HG02678 (cell line): ENCODE results near the gene FHOD3.
A peak's percentile ranks its signal among the peaks of the same experiment; 100 is the strongest.

Experiments used
- ATAC-seq: cut with Tn5 transposase; IDR thresholded peaks from one replicate; pipeline ENCODE4 v1.9.1; 2021; ENCODE audit warnings: mild to moderate bottlenecking, moderate library complexity; ENCODE audit not compliant: unreplicated experiment

FHOD3 gene

DNA sequence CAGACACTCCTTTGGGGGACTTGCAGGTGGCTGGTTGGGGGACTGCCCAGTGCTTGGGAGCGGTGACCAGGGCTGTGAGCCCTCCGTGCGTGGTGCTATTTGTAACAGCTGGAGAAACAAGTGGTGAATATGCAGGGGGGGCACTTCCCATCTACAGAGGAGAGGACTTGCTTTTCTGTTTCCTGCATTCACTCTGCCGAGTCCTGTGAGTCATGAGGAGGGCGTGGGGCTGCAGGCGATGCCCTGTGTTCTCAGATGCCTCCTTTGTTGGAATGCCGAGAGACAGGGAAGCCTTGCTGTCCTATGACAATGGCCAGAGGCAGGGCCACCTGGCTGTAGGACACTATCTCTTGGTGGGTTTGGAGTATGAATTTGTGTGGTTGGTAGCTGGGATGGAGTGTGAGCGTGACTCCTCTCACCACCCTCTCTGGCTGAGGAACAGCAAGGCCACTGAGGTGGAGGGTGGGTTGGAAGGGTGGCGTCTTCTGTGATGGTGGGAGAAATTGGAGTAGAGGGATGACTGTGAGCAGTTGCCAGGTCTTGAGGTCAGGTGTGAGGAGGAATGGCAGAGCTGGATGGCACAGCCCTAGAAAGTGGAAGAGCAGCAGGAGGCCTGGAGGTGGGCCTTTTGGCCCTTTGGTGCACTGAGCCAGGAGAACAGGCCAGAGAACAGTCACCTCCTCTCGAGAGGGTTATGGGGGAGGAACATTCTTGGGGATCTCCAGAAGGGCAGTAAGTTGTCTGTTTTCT, 24.3 kb downstream of the FHOD3 start:
- no peak for ATAC-seq

DNA sequence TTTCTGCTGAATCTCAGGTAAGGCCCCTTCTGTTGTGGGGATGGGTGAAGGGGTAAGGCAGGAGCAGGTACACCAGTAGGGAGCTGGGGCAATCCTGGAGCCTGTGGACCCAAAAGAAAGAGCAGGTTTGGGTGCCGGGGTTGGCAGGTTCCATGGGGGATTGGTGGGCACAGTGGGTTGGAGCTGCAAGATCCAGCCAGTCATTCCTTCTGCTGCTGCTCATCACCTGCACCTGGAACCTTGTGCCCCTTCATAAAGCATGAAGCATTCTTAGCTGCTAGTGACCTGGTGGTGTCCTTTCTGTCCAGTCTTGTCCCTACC, 24.9 kb downstream of the FHOD3 start:
- ATAC-seq, result no peak

DNA sequence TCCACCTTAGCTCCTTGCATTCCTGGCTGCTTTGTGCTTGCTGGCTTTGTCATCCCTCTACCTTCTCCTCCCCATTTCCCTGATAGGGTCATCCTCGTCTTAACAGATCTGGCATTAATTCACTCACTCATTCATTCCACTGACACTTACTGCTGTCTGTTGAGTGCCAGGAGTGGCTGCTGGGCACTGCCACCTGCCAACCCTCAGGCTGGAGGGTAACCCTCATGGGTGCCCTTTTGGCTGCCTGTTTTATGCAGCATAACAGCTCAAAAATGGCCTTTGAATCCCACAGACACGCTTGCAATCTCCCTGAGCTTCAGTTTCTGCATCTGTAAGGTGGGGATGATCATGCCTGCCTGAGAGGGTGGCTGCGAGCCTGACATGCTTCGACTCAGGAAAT, 25.2 kb downstream of the FHOD3 start:
- no peak for ATAC-seq

GRCh38 chr18:36323421-36323820, 25.9 kb downstream of the FHOD3 start:
- no peak for ATAC-seq

DNA sequence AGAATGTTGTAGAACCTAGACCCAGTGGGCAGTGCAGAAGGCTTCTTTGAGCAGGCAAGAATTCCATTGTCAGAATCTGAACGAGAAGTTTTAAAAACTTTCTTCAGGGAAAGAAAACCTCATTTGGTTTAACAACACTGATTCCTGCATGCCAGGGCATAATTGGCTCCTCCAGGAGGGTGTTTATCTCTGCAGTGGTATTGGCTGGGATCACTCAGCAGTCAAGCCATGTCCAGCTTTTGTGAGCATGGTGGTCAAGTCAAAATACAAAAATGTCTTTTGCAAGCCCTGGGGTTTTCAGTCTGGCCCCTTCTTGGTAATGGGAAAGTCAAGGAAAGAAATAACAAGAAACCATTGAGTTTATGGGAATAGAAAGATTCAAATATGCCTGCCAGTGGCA, 28.3 kb downstream of the FHOD3 start:
- ATAC-seq, result no peak

DNA sequence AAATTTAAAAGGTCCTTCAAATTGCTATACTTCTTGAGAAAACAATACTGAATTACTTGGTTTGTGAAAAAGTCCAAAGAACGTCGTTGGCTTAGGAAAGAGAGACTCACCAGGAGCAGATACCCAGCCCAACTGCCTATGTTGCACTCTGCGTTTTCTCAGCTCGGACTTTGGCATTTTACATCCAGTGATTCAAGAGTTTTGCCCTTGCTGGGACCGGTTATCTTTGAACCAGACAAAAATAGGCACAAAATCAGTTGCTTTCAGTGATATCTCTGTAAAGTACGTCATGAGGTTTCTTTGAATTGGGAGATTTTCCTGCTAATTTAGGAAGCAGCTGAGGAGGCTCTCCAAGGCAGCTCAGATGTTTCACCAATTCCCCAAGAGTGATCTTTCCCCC, 29.3 kb downstream of the FHOD3 start:
- no peak for ATAC-seq

DNA sequence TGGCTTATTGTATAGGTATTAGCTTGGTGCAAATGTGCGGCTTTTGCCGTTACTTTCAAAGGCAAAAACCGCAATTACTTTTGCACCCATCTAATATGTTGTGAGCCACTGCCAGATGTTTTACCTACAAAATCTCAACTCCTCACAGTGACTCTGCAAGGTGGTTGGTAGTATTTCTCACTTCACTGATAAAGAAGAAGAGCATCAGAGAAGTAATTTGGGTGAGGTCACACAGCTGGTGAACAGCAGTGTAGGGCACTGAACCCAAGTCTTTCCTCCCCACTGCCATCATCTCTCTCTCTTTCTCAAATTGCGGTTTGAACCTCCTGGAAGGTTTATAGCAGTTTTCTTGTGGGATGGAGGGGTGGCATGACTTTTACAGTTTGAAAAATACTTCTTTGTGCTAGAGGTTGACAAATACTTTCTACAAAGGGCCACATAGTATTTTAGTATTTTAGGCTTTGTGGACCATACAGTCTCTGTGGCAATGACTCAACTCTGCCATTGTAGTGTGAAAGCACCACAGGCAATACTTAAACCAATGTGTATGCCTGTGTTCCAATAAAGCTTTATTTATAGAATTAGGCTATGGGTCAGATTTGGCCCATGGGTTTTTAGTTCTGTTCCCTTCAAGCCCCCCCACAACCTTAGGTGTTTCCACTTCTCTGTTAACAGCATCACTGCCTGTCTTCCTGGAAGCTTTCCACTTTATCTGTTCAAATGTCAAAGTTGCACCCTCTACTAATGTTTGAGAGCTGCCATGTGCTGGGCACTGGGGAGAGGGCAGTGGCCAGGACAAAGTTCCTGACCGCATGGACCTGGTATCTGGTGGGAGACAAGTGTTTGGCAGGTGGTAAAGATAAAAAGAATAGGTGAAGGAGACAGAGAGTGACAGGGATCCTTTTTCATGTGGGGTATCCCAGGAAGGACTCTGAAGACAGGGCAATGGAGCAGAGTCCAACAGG, 30.1 kb downstream of the FHOD3 start:
- peak; percentile 5 for ATAC-seq

GRCh38 chr18:36328385-36328858, 30.9 kb downstream of the FHOD3 start:
- ATAC-seq, result peak; percentile 61

GRCh38 chr18:36328916-36329315, 31.4 kb downstream of the FHOD3 start:
- ATAC-seq, result no peak

DNA sequence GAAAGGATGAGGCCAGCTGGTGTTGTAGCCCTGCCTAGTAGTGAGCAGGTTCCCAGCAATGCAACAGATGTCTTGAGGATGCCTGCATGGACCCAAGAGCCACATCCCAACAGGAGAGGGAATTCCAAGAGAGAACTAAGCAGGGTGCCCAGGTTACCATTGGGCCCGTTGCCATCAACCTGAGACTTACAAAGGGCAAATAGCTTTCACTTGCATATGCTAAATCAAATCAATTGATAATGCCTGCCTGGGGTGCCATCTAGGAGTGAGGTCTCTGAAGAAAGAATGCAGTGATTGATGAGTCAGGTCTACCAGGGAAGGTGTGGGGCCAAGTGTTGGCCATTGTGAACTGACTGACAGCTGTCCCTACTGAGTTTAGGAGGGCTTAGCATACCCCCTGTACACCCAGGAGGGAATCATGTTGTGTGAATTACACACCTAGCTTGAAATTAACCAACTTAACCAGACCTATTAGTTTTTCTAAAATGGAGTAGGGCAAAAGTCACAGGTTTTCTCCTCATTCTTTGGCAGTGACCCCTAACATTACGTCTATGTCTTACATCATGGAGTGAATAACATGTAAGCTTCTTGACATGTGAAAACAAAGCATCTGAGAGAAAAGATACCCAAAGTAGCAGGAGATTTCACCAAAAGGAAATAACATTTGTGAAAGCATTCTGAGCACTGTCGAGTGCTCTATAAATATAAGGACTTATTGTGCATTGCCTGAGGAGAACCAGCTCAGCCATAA, 32.3 kb downstream of the FHOD3 start:
- no peak for ATAC-seq

DNA sequence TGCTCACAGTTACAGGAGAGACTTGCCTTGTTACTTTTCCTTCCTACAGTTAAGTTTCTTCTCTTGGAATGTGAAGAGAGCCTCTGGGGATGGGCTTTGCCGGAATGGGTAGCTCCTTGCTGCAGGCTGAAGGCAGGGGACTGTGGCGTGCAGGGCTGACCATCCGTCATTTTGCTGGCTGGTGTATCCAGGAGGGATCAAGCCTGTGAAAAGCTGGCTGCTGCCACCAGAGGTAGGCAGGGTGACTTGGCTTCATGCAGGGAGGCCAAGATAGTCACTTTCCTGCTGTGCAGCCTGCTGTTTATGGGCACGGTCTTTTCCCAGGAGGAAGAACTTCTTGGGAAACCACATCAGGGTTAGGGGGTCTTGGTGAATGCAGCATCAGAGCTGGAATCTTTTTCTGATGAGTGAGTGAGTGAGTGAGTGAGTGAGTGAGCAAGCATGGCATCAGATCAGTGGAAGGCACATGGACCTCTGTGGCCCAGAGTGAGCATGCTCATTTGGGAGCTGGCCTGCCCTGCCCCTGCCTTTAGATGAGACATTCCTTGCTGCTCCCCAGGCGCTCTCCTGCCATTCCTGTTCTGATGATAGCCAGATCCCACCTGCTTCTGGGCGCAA, 33.0 kb downstream of the FHOD3 start:
- ATAC-seq, result no peak

DNA sequence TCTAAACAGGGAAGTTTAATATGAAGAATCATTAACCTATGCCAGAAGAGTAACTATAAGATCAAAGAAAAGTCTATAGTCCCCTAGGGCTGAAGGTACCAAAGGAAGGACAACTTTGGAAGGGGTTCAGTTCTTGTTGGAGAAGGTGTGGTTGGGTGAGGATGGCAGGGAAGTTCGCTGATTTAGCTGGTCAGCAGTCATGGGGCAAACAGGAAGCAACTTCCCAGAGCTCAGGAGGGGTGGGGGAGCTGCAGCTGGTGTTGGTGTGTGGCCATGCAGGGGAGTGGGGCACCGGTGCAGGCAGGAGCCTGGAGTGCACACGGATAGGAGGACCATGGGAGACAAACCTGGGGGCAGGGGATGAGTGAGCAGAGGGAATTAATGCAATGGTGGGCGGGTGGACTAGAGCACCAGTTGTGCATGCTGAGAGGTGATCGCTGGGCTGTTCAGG, 34.0 kb downstream of the FHOD3 start:
- ATAC-seq, result no peak

- ATAC-seq, result no peak
These were observed 35.9 kb downstream of the FHOD3 start for GRCh38 chr18:36333414-36333813.

DNA sequence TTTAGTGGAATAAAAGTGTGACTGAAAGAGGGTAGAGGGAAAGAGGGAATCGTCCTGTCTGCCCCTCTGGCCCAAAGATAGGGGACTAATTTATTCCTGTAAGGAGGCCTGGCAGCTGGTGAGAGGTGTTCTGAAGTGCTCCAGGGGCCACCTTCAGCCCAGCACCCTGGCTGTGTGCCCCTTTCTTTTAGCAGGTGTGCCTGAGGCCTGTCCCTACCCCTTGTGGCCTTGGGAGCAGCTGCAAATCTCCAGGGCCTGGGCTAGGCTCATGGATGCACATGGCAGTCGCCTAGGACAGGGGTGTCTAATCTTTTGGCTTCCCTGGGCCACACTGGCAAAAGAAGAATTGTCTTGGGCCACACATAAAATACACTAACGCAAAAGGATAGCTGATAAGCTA, 37.3 kb downstream of the FHOD3 start:
- ATAC-seq, result no peak

DNA sequence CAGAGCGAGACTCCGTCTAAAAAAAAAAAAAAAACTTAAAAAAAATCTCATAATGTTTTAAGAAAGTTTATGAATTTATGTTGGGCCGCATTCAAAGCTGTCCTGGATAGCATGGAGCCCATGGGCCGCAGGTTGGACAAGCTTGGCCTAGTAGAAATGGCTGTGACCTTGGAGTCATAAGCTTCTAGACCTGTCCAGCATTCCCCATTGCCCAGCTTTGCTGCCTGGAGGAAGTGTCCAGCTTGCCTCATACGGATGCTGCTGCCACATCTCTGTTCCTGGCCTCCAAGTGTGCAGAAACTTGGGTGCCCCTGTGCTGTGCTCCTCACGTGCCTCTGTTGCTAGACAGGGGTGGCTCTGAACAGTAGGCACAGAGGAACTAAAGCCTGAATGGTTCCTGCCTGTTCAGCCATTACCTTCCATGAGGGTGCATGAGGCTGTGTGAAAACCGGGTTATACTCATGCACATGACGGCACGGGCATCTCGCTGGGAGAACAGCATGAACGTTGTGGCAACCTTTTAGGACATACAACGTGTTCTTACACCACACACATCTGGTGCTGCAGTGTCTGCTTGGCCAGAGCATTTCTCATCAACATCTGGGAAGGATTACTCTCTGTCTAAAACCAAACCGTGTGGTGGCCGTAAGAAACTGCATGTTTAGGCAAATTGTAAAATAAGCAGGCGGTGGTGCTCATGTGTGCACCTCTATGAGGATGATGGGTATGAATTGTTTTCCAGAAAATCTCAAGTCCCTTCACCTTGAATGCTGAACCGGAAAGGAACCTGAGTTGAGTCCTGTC, 38.2 kb downstream of the FHOD3 start:
- ATAC-seq, result no peak

GRCh38 chr18:36337679-36338402, 40.3 kb downstream of the FHOD3 start:
- ATAC-seq, result peak; percentile 72

- no peak for ATAC-seq
These were observed 41.0 kb downstream of the FHOD3 start for GRCh38 chr18:36338403-36338933.

DNA sequence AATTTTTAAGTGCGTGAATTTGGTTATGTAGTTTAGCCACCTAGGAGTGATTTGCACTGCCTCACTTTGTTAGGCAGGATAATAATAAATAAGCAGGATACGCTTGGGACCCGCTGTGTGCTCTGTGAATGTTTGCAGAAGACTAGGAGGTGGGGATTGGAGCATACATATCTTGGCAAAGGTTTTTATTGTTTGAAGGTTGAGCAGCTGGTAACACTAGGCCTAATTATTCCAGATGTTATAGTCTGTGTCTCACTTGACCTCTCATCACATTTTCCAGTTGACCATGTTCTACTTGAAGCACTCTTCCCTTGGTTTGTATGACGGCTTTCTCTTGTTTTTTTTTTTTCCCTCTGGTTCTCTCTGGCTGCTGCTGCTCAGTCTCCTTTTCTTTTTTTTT, 42.7 kb downstream of the FHOD3 start:
- no peak for ATAC-seq

DNA sequence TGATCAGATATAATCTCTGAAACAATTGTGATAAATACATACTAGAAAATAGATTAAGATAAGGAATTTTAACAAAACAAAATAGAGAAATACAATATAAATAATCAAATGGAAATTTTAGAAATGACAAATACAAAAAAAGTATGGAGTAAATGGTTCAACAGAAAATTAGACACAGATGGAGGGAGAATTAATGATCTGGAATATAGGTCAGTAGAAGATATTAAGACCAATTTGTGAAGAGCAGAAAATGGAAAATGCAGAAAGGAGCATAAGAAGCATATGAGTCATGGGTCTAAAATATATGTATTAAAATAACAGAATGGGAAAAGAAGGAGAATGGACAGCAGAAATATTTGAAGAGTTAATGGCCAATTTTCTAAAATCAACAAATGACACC, 44.4 kb downstream of the FHOD3 start:
- ATAC-seq, result no peak
